Activated gamma-delta T cell (primary cell): ENCODE results near the gene RAP1GAP.

Experiments used
- DNase-seq: peaks from one replicate; lab custom pipeline; 2025; lab: John Stamatoyannopoulos, UW

The RAP1GAP gene

GRCh38 chr1:21590934-21591333 is 78.2 kb downstream of the RAP1GAP start:
- no peak for DNase-seq

GRCh38 chr1:21590126-21590880 is 78.9 kb downstream of the RAP1GAP start:
- no peak for DNase-seq

GRCh38 chr1:21589618-21590017 is 79.5 kb downstream of the RAP1GAP start:
- DNase-seq, result no peak

GRCh38 chr1:21587602-21587953 is 81.6 kb downstream of the RAP1GAP start:
- DNase-seq, result no peak

- no peak for DNase-seq
Measured at GRCh38 chr1:21586846-21587601, 82.1 kb downstream of the RAP1GAP start.

- no peak for DNase-seq
Measured at GRCh38 chr1:21586222-21586621, 82.9 kb downstream of the RAP1GAP start.

- DNase-seq, result no peak
Measured at GRCh38 chr1:21585037-21585436, 84.1 kb downstream of the RAP1GAP start.

- no peak for DNase-seq
Measured at GRCh38 chr1:21584096-21584495, 85.1 kb downstream of the RAP1GAP start.

- no peak for DNase-seq
Measured at GRCh38 chr1:21579791-21580190, 89.4 kb downstream of the RAP1GAP start.

- DNase-seq, result no peak
Measured at GRCh38 chr1:21577933-21578332, 91.2 kb downstream of the RAP1GAP start.

- DNase-seq, result no peak
Measured at GRCh38 chr1:21577324-21577723, 91.8 kb downstream of the RAP1GAP start.

- DNase-seq, result no peak
Measured at GRCh38 chr1:21576798-21577187, 92.4 kb downstream of the RAP1GAP start.

GRCh38 chr1:21576031-21576797 is 92.9 kb downstream of the RAP1GAP start:
- no peak for DNase-seq

- no peak for DNase-seq
Measured at GRCh38 chr1:21575351-21575942, 93.7 kb downstream of the RAP1GAP start.

GRCh38 chr1:21574466-21575151 is 94.5 kb downstream of the RAP1GAP start:
- DNase-seq, result no peak

- DNase-seq, result no peak
Measured at GRCh38 chr1:21573971-21574465, 95.1 kb downstream of the RAP1GAP start.

- DNase-seq, result no peak
Measured at GRCh38 chr1:21573475-21573874, 95.7 kb downstream of the RAP1GAP start.

GRCh38 chr1:21572735-21573277 is 96.4 kb downstream of the RAP1GAP start:
- no peak for DNase-seq

GRCh38 chr1:21572221-21572620 is 96.9 kb downstream of the RAP1GAP start:
- no peak for DNase-seq

- DNase-seq, result no peak
Measured at GRCh38 chr1:21570885-21571284, 98.3 kb downstream of the RAP1GAP start.

GRCh38 chr1:21570528-21570875 is 98.7 kb downstream of the RAP1GAP start:
- DNase-seq, result no peak
